ENCODE measurements around the gene FGF14.

Gene FGF14

GRCh38 chr13:102367836-102368235 is 34.0 kb downstream of the FGF14 start:
- DNase-seq (ENCODE audit: low read depth) = no peak

- no peak for DNase-seq (ENCODE audit: low read depth)
Measured at GRCh38 chr13:102361113-102361512, 40.7 kb downstream of the FGF14 start.

GRCh38 chr13:102359264-102359663 is 42.6 kb downstream of the FGF14 start:
- no peak for DNase-seq (ENCODE audit: low read depth)

DNA sequence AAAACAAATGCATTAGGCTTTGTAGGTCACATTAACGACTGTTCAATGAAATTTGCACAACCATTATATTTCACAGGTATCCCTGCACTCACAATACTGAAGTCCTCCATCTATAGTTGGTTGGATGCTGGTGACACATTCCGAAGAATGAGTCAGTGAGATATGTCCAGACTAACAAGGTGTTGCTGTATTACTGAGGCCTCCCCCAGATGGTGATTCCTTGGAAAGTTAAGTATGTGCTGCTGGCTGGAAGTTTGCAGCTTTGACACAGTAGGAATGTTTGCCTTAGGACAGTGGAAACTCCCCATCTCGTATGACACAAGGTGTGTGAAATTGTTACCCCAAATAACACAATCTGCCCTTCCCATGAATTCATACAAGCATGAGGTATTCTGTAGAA is 46.6 kb downstream of the FGF14 start:
- DNase-seq (ENCODE audit: low read depth) = no peak

GRCh38 chr13:102354011-102354410 is 47.8 kb downstream of the FGF14 start:
- DNase-seq (ENCODE audit: low read depth) = no peak

GRCh38 chr13:102351521-102351920 is 50.3 kb downstream of the FGF14 start:
- DNase-seq (ENCODE audit: low read depth) = no peak

DNA sequence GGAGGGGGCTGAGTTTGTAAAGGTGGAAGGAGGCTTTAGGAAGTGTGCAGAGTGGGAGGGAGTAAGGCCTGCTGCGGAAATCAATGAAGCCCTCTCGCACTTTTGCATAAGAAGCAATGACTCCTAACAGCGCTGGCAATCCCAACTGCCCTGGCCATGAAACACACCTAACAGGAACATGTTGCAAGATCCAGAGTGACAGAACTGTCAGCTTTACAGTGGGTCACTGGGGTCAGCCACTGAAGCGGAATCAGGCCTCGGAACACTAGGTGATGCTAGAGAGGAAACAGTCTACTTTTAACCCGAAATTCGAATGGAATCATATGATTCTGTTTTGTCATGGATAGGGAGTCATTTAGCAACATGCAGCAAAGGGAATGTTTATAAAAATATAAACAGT is 54.4 kb downstream of the FGF14 start:
- no peak for DNase-seq (ENCODE audit: low read depth)

DNA sequence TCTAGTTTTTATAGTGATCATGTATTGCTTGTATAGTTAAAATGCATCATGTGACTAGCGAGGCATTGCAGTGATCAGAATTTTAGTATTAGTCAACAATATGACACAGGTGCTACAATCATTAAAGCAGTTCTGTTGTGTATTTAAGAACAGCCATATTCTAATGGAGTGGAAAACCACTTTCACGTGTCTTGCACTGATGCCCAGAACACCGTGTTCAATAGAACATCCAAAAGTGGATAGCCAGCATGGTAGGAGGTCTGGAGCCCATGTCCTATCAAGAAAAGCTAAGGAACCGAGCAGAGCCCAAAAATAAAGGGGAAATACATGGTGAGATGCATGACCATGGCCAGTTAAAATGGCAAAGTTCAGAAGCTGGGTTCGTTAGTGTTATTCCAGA is 55.1 kb downstream of the FGF14 start:
- no peak for DNase-seq (ENCODE audit: low read depth)

DNA sequence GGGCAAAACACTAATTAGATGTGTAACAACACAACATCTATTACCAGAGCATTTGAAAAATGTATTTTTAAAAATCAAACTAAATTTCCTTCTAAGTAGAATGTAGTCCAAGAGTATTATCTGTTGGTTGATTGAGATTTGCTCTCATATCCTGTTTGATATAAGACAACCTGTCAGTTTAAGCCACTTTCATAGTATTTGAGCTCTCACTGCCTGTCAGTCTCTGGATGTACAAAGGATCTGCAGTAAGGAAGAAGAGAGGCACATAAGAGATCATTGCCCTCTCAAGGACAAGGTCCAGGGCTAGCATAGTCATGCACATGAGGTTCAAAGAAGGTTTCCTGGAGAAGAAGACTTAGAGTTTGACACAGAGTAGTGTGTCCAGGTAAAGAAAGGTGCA is 57.4 kb downstream of the FGF14 start:
- no peak for DNase-seq (ENCODE audit: low read depth)

- DNase-seq (ENCODE audit: low read depth) = no peak
Measured at GRCh38 chr13:102333320-102334198, 68.3 kb downstream of the FGF14 start.

DNA sequence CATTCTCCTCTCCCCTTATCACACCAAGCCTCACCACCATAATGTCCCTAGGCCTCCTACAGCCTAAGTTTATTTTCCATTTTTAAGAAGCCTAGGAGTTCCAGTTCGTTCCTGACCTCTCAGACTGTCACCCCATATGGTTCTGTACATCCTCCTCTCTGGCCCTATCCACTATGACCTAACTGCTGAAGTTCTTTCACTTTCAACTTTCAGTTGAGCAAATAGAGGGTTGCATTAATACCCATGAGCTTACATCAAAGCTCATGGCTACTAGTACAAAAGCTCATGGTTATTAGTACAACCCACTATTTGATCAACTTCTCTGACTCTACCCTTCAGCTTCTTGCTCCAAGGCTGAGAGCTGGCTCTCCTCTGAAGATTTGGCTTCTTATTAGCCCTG is 72.9 kb downstream of the FGF14 start:
- DNase-seq (ENCODE audit: low read depth) = no peak

DNA sequence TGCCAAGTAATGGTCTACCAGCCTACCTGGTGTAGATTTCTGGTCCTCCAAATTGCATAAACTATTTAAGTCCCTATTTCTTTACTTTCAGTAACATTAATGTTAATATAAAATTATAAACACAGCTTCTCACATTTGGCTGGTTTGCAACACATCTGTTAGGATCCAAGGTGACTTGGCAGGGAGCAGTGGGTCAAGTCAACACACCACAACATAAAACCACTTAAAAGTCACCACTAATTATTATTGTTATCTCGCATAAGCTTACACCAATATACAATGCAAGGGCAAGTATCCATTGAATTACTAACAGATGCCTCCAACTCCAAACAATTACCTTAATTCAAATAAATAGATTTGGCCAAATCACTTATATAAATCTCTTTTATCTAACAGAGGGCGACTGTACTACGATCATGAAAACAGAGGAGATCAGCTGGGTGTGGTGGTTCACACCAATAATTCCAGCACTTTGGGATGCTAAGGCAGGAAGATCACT is 74.7 kb downstream of the FGF14 start:
- no peak for DNase-seq (ENCODE audit: low read depth)

GRCh38 chr13:102326381-102327118 is 75.3 kb downstream of the FGF14 start:
- no peak for DNase-seq (ENCODE audit: low read depth)

- no peak for DNase-seq (ENCODE audit: low read depth)
Measured at GRCh38 chr13:102325321-102325720, 76.5 kb downstream of the FGF14 start.

- DNase-seq (ENCODE audit: low read depth) = no peak
Measured at GRCh38 chr13:102323505-102323904, 78.3 kb downstream of the FGF14 start.

DNA sequence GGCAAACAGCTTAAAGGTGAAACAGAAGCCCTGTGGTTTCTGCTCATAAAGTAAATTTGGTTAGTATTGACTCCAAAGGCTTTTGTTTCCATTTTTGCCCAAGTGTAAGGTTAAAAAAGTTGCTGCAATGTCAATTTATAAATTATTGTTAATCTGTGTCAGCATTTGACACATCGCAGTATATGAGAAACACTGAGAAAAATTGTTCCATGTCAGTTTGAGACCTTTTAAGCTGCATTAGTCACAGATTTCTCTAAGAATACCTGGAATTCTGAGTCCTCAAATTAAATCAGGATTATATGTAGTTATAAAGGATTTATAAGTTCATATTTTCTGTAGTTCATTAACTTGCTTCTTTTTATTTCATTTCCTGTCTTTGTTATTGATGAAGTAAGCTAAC is 78.8 kb downstream of the FGF14 start:
- DNase-seq (ENCODE audit: low read depth) = no peak

GRCh38 chr13:102322211-102322610 is 79.6 kb downstream of the FGF14 start:
- DNase-seq (ENCODE audit: low read depth) = no peak

DNA sequence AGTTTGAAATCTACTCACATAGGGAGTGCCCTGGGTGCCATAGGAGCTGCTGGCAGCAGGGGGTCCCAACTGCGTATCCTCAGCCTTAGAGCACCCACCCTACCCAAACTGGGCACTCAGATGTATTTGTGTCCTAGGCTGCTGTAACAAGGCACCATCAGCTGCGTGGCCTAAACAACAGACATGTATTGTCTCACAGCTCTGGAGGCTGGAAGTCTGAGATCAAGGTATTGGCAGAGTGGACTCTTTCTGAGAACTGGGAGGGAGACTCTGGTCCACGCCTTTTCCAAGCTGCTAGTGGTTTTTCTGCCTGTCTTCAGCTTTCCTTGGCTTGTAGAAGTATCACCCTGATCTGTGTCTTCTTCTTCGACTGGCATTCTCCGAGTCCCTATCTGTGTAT is 83.6 kb downstream of the FGF14 start:
- DNase-seq (ENCODE audit: low read depth) = no peak

DNA sequence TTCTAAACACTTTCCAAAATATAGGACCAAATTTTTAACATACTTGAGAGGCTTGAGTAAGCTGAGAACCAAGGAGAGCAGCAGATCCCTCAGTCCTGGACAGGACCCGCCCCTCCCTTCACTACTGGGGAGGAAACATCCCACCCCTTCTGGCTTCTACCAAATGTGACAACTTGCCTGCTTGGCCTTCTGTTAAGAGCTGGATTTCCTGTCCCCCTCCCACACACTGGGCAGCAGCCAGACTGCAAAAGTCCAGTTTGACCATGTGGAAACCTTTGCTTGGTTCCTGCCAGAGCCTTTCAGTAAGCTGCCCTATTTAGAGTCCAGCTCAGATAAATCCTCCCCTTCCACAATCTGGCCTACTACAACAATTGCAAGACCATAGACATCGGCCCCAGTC is 84.3 kb downstream of the FGF14 start:
- DNase-seq (ENCODE audit: low read depth) = no peak

GRCh38 chr13:102316732-102317131 is 85.1 kb downstream of the FGF14 start:
- DNase-seq (ENCODE audit: low read depth) = no peak

GRCh38 chr13:102312841-102313240 is 89.0 kb downstream of the FGF14 start:
- no peak for DNase-seq (ENCODE audit: low read depth)

GRCh38 chr13:102311901-102312300 is 89.9 kb downstream of the FGF14 start:
- DNase-seq (ENCODE audit: low read depth) = no peak

- no peak for DNase-seq (ENCODE audit: low read depth)
Measured at GRCh38 chr13:102311419-102311796, 90.4 kb downstream of the FGF14 start.

Data from HS-5 (cell line).